ENCODE results near the gene AGO4. TPM values are rescaled to one million over a fixed set of nuclear protein-coding genes. Genes with fewer than 3 reads are reported as not detected.

AGO4 gene
- total RNA-seq, 4 donors from 2014 or later, result 25.0 to 45.5 (median 31.1) TPM

- WGBS, 2 donors (ENCODE audit: low coverage in 1 of 2), result 67 to 88% methylated on average over 1 of the region's 2 CpGs
- Histone ChIP-seq H3K27me3 (no peaks in the 10 kb centered on the region), H3K4me3 (no peak overlapping the region), H3K4me1 (no peaks in the 10 kb centered on the region), H3K9me3 (no peaks in the 10 kb centered on the region), H3K36me3 (peaks cover 4 to 100% of the 10 kb centered on the region in 2 donors), H3K27ac (no peak overlapping the region)
- ATAC-seq, result no peak
- TF ChIP-seq POLR2AphosphoS5 (IDR thresholded peaks at IDR 0.05) (no peak), EP300 (IDR thresholded peaks at IDR 0.05) (no peak), POLR2A (IDR thresholded peaks at IDR 0.05) (no peak)
- TF ChIP-seq, protein P1, sequence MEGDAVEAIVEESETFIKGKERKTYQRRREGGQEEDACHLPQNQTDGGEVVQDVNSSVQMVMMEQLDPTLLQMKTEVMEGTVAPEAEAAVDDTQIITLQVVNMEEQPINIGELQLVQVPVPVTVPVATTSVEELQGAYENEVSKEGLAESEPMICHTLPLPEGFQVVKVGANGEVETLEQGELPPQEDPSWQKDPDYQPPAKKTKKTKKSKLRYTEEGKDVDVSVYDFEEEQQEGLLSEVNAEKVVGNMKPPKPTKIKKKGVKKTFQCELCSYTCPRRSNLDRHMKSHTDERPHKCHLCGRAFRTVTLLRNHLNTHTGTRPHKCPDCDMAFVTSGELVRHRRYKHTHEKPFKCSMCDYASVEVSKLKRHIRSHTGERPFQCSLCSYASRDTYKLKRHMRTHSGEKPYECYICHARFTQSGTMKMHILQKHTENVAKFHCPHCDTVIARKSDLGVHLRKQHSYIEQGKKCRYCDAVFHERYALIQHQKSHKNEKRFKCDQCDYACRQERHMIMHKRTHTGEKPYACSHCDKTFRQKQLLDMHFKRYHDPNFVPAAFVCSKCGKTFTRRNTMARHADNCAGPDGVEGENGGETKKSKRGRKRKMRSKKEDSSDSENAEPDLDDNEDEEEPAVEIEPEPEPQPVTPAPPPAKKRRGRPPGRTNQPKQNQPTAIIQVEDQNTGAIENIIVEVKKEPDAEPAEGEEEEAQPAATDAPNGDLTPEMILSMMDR (IDR thresholded peaks at IDR 0.05), result no peak
Measured at GRCh38 chr1:35902671-35903070, 94.9 kb downstream of the AGO4 start.

Other genes with a start within 250 kb of the AGO4 start
- under 1 TPM in 1 of 4 donors, not detected in 3; 0.27 TPM for gene TFAP2E, start 234.7 kb upstream of the AGO4 start, total RNA-seq
- gene PSMB2, start 166.5 kb upstream of the AGO4 start, total RNA-seq, result 10 to 100 TPM; 31.0 to 39.3 (median 38.7) TPM
- gene C1orf216, start 89.1 kb upstream of the AGO4 start, total RNA-seq, result 10 to 100 TPM; 23.6 to 35.4 (median 25.2) TPM
- gene CLSPN, start 38.0 kb upstream of the AGO4 start, total RNA-seq, result under 1 TPM in 3 of 4 donors, not detected in 1; 0.08 to 0.99 (median 0.13) TPM
- 10 to 100 TPM; 19.5 to 39.5 (median 24.1) TPM for gene AGO1, start 75.2 kb downstream of the AGO4 start, total RNA-seq
- gene AGO3, start 123.1 kb downstream of the AGO4 start, total RNA-seq, result 10 to 100 TPM; 33.9 to 36.9 (median 34.2) TPM

Data from gastroesophageal sphincter (tissue), 4 donors.